ENCODE measurements around the gene IL20.

GRCh38 chr1:206902702-206903101, 37.3 kb downstream of the IL20 start:
- no peak for TF ChIP-seq ZNF549 (tag by site-specific recombination; IDR thresholded peaks at IDR 0.05)
- no peak for TF ChIP-seq ZNF514 (tag by site-specific recombination; IDR thresholded peaks at IDR 0.05)
- TF ChIP-seq REPIN1 (tag by site-specific recombination; IDR thresholded peaks at IDR 0.05; ENCODE audit: low read depth) = no peak
- TF ChIP-seq ZSCAN16 (tag by site-specific recombination; IDR thresholded peaks at IDR 0.05) = no peak
- TF ChIP-seq CTCF (tag by site-specific recombination; IDR thresholded peaks at IDR 0.05) = no peak
- TF ChIP-seq REST (tag by site-specific recombination; IDR thresholded peaks at IDR 0.05) = no peak
- TF ChIP-seq ATF2 (tag by site-specific recombination; IDR thresholded peaks at IDR 0.05; ENCODE audit: low read depth) = no peak
- no peak for TF ChIP-seq ZNF202 (tag by site-specific recombination; IDR thresholded peaks at IDR 0.05; ENCODE audit: borderline replicate concordance)
- no peak for TF ChIP-seq ZNF274 (IDR thresholded peaks at IDR 0.05; ENCODE audit: low read length)
- TF ChIP-seq ZNF274 (tag by site-specific recombination; IDR thresholded peaks at IDR 0.05; ENCODE audit: borderline replicate concordance) = no peak
- no peak for TF ChIP-seq PRDM1 (tag by site-specific recombination; IDR thresholded peaks at IDR 0.05)
- TF ChIP-seq GLI2 (tag by site-specific recombination; IDR thresholded peaks at IDR 0.05; ENCODE audit: borderline replicate concordance, low read depth) = no peak
- TF ChIP-seq ZEB2 (tag by site-specific recombination; IDR thresholded peaks at IDR 0.05) = no peak
- no peak for TF ChIP-seq BCL6B (tag by site-specific recombination; IDR thresholded peaks at IDR 0.05)
- no peak for TF ChIP-seq ZBTB7A (tag by site-specific recombination; IDR thresholded peaks at IDR 0.05; ENCODE audit: low read depth)

Measured in HEK293 (cell line).